ENCODE measurements around the gene NAA40.

NAA40 gene

DNA sequence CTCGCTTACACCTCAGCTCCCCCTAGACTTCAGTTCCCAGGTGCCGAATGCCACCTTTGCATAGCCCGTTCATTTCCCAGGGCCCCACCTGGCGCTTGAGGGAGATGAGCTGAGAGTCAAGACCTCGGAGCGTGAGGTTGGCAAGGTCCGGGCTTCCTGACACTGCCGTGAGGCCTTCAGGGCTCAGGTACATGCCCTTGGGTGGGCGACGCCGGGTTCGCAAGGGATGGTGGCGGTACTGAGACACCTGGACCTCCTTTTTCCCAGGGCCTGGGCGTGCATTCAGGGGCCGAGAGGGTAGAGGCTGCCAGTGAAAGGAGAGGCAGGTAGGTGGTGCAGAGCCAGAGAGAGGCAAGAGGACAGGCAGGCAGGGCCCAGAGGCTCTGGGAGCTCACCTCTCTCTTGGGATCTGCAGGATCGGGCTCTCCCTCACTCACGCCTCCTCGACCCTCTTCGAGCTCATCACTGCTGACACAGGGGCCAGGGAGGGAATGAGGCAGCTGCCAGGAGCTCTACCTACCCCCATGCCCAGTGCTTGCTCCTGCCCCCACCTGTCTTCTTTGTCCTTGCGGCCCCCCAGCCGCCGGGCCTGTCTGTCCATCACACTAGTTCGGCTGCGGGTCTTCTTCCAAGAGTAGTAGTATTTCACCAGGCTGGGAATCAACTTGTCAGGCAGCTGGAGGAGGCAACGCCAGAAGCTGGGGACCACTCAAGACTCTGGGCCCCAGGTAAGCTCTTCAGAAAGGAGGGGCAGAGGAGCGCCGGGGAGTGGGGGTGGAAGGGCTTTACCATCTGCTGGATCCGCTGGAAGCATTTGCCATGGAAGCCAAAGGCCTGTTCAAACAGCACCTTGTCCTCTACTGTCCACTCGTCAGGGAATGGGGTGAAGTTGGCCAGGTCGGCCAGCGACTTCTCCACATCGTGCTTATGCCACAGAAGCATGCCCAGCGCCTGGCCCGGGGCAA lies 24.7 kb upstream of the NAA40 start:
- no peak for DNase-seq (ENCODE audit: low read depth in 3 of 3)

DNA sequence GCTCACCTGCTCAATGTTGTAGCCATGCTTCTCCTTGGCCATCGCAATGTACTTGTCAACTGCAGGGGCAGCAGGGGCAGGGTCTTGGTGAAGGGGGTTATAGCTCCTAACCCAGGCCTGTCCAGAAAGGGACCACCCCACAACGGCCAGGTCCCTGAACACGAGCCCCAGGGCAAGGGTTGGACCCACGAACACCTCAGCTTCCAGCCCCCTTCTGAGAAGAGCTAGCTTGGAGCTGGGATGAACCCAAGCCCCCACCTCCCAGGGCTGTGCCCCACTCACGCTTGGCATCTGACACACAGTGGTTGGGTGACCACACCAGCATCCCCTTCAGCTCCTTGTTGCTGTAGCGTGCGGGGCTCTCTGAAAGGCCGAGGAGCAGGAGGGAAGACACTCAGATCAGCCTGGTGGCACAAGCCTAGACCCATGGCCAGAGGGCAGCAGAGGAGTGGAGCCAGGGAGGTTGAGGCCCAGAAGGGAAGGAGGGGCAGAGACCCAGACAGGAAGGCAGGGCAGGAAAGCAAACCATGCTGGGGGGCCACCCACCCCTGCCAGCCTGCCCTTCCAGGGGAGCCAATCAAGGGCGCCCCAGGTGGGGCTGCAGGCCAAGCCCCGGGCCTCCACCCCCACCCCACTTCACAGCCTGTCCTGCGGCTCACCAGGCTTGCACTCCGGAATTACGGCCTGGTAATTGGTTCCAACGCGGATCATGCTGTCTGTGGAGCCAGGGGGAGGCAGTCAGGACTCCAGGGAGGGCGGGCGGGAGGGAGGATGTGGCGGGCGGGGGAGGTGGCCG lies 23.7 kb upstream of the NAA40 start:
- DNase-seq (ENCODE audit: low read depth in 3 of 3), result no peak

DNA sequence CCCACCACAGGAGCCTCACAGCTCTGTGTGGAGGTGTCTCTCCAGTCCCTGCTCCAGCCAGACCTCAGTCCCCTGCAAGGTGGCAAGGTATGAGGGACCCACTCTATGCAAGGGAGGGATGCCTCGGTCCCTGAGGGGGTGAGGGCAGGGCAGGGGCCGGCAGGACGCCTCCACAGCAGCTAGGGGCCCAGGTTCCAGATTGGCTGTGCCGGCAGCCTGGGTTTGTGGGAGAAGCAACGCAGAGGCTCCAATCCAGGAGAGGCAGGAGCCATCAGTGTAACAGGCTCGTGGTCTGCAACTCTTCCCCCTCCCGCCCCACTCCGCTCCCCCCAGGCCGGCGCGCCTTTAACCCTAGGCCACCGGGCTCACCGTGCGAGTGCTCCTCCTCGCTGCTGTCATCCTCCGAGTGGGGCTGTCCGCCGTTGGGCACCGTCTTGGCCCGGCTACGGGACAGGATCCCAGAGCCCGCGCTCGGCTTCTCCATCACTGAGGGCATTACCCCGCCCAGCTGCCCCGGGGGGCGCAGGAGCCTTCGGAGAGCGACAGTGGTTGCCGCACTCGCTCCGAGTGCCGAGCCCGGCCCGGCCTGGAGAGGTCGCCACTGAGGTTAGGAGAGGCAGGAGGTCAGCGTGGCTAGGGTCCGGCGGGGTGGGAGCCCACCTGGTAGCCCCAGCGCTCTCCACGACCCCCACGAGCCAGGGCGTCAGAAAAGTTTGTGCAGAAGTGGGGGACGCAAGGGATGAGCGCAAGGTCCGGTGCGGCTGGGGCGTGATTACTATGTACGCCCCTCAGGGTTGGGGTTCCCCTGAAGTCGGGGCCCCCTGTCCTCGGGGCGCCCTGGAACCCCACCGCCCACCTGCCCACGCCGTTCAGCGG lies 22.6 kb upstream of the NAA40 start:
- DNase-seq (ENCODE audit: low read depth in 3 of 3), result peak in 1 of 3 experiments; percentile 32

DNA sequence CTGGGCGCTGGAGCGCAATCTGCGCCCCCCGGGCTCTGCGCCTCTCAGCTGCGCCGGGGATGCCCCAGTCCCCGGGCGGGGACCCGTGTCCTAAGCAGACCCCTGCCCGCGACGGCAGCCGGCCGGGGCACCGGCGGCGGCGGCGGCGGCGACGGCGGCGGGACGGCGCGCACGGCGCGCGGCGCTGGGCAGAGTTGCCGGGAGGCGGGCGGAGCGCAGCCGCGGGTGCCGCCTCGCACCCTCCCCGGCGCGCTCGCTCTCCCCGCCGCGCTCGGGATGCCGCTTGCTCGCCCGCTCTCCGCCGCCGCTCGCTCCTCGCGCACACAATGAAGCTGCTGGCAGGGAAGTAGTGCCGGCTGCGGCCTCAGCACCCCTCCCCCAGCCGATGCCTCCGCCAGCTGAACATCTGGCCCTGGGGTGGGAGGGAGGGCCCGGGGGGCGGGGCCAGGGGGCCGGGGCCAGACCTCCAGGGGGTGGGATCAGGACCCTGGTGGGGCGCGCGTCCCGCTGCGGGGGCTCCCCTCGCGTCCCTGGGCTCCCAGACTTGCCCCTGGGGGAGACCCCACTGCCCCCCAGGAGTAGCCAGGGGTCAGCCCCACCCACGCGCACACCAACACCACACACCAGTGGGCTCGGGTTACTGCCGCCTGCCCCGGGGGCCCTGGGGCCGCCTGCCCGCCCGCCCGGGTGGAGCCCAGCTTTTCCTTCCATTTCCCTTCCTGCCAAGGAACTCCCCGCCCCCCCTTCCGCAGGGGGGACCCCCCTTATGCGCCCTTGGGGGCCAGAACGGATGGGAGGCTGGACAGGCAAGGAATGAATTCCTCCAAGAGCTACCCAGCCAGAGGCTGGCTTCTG lies 21.7 kb upstream of the NAA40 start, which contains the start of gene RCOR2:
Gene RCOR2 (minus strand): TSS at position 328 of the 855 bp plus-strand sequence. CDS start 708 bp downstream, outside the sequence.
- DNase-seq (ENCODE audit: low read depth in 3 of 3), result peak in 2 of 3 experiments; percentile 30 to 66

DNA sequence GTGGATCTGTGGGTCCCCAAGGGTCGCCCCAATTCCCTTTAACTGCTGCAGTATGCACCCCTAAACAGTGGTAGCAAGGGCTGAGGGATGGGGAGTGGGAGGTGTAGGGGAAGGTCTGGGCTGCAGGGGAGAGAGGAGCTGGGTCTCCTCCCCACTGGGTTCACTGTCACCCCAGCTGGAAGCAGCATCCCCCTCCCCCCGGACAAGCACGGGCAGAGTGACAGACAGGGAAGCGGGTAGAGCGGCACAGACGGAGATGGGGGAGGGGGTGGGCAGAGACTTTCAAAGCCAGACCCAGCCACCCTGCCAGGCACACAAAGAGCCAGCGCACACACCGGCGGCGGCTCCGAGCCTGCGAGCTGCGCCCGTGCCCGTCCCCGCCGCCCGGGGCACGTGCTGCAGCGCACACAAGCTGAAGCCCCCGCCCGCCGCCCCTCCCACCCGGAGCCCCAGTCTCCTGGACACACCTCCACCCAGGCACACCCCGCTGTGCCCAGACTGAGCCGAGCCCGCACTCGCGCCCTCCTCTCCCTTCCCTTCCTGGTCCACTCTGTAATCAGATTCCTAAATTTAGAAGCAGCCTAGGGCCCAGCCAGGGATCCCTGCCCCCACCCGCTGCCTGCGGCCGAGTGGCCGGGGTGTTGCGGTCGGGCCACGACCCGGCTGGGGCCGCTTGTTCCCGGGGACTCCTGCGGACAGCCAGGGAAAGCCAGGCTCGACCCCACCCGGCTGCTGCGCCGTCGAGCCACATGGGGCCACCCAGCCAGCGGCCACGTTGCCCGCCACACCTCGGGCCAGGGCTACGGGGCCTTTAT lies 20.9 kb upstream of the NAA40 start:
- no peak for DNase-seq (ENCODE audit: low read depth in 3 of 3)

DNA sequence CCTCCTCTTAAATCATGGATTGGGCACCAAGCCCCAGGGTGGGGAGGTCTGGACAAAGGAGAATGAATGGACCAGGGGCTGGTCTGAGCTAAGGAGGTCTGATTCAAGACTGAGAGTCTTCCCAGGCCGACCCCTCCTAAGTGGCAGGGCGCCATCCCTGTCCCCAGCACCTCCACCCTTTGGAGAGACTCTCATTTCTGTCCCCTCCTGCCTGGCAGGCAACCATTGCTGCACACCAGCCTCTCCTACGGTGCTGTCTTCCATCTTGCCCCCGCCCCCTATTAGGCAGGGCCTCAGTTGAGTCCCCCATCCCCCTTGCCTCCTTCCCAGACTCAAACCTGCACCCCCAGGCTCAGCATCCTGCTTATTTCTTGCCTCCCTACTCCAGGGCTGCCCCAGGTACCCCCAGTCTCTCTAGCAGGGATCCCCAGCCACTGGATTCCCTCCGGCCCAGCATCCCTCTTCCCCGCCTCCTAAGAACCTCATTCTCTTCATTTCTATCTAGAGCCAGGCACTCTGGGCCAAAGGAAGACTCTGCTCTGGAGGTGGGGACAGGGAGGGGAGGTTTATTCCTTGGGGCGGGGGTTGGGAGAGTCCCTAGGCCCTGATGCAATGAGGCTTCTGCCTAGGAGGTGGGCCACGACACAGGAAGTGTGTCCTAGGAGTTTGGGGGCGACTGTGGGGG lies 20.2 kb upstream of the NAA40 start:
- no peak for DNase-seq (ENCODE audit: low read depth in 3 of 3)

DNA sequence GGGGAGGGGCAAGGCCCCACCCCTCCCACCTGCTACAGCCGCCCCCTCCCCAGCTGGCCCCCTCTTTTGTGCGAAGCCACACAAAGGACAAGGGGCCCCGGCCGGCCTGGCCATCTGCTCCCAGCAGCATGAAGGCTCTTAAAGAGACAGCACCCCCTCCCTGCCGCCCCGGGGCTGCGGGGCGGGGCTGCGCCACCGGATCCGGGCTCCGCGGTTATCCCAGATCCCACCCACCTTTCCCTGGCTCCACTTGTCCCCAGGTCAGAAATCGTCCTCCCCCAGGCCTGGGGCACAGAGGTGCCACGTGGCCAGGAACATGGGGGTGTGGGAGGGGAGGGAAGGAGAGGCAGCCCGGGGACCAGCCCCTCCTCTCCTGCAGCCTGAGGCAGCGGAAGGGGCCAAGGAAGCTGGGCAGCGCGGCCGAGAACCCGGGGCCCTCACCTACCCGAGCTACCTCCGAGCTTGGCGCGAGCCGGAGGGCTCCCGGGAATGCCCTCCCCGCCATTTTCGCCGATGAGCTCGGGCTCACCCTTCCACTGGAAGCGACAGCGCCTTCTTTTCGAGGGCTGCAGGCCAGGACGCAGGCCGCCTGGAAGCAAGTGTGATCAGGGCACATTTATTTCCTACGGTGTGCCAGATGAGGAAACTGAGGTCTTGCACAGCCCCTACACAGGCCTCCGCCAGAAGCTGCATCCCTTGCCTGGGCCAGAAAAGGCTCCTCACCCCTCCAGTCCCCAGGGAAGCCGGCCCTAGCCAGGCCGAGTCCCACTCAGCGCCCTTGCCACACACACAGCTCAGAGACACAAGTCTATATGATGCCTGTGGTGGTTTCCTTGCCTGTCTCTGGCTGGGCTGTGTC lies 19.3 kb upstream of the NAA40 start:
- DNase-seq (ENCODE audit: low read depth in 3 of 3), result no peak

DNA sequence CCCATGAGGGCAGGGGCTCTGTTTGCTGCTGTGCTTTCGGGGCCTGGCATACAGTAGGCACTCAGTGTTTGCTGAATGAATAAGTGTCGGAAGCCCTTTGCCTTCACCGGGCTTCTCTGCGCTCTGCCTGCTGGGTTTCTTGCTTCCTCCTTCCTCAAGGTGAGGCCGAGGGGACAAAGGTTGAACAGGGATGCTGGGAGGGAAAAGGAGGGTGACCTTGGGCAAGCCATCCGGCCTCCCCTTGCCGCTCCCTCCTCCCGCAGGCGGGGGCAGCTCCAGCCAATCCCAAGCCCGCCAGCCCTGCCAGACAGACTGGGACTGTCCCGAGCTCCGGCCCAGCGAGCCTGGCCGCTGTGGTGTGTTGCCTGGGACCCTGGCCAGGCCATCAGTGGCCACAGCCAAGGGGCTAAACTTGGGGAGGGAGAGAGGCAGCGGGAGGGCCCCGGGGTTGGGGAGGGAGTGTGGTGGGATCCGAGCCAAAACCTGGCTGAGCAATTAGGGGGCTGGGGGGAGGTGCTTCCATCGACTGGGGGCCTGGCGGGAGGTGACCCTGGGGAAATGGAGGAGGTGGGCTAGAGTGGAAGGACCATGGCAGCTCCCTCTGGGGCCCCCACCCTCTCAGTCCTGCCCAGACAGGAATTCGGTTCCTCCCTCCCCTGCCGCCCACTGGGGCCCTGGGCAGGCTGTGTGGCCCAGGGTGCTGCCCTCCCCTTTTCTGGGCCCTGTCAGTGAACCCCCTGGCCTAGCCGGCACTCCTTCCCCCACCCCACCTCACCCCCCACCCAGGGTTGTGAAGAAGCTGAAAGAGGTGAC lies 18.5 kb upstream of the NAA40 start:
- DNase-seq (ENCODE audit: low read depth in 3 of 3), result no peak

DNA sequence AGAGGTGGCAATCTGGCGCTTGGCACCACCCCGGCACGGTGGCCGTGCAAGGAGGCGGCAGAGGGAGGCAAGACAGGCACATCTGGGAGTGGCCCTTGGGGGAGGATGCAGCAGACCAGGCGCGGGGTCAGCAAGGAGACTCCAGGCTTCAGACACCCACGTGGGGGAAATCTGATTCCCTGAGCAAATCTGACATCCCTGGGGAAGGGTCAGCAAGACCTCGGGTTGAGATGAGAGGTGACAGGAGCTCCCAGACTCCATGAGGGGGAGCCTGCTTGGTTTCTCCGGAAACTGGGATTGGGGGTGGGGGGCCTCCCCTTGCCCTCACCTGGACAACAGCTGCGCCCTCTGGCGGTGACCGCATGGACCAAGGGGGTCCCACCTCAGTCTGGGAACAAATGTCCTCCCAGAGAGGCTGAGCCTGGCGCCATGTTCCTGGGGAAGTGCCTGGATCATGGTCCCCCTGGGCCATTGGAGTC lies 17.8 kb upstream of the NAA40 start:
- DNase-seq (ENCODE audit: low read depth in 3 of 3), result peak in 1 of 3 experiments; percentile 34

DNA sequence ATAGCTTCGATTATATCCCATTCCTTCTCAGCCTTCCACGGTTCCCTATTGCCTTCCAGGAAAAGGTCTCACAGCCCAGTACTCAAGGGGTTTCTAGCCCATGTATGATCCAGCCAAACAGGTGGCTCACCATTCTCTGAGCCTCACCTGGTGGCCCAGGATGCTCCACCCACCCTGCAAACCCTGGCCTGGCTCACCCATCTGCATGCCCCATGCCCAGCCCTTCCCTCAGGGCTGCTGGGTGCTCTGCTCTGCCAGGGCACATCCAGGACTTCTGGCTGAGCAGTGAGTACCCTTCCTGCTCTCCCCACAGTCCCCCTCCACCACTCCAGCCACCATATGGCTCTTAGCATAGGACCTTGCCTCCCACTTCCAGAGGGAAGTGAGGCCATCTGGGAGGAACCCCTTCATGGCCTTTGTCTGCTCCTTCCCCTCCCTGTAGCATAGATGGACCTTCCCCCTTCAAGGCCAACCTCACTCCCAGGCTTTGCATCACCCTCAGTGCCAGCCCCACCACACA lies 16.1 kb upstream of the NAA40 start:
- DNase-seq (ENCODE audit: low read depth in 3 of 3), result no peak

DNA sequence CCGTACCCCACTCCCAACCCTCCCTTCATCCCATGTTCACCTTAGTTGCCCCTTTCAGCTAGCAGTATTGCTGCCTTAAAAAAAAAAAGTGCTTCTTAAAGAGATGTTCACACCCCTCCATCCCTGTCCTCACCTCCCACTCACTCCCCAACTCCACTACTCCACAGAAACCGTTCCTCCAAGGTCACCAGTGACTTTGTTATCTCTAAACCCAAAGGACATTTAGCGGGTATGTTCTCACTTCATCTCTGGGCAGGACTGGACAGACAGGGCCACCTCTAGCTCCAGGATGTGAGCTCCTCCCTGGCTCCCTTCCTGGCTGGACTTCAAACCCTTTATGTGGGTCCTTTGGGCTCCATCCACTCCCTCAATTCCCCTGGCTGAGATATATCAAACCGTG lies 15.5 kb upstream of the NAA40 start:
- no peak for DNase-seq (ENCODE audit: low read depth in 3 of 3)

DNA sequence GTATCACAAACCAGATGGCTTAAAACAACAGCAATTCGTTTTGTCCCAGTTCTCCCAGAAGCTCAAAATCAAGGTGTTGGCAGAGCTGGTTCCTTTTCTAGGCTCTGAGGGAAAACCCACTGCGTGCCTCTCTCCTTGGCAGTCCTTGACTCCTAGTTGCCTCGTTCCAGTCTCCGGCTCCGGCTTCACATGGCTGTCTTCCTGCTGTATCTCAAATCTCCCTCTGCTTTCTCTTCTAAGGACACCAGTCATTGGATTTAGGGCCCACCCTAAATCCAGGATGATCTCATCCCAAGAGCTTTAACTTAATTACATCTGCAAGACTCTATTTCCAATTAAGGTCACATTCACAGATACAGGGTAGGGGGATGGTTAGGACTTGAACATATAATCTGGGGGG lies 9.2 kb upstream of the NAA40 start:
- no peak for DNase-seq (ENCODE audit: low read depth in 3 of 3)

DNA sequence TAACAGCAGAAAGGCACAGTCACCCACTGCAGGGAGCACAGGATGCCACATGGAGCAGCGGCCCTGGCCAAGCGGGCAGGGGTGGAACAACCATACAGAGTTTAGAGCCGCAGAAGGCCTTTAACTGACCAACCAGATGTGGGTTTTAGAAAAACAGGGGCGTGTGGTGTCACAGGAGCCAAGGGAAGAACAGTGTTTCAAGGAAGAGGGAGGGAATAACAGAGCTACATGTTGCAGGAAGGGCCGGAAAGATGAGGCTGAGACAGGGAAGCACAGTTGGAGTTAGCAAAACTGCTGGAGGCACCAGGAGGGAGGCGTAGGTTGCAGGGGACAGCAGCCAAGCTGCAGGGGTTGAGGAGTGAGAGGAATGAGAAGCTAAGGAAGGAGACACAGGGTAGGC lies 7.8 kb upstream of the NAA40 start:
- no peak for DNase-seq (ENCODE audit: low read depth in 3 of 3)

DNA sequence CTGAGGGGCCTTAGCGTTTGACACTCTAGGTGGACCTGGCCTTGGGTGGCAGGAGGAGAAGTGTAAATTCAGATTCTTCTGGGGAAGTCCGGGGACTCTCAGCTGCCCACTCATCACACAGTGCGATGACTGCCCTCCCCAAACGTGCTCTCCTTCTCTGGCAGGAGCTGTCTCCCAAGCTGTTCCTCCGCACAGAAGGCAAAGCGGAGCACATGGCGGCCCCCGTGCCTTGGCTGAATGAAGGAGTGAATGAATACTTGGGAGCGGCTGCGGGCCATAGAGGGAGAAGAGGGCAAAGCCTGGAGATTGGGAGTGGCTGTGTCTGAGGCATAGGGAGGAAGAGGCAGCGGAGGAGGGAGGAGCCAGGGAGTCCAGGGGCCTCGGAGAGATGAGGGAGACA lies 6.9 kb upstream of the NAA40 start:
- no peak for DNase-seq (ENCODE audit: low read depth in 3 of 3)

DNA sequence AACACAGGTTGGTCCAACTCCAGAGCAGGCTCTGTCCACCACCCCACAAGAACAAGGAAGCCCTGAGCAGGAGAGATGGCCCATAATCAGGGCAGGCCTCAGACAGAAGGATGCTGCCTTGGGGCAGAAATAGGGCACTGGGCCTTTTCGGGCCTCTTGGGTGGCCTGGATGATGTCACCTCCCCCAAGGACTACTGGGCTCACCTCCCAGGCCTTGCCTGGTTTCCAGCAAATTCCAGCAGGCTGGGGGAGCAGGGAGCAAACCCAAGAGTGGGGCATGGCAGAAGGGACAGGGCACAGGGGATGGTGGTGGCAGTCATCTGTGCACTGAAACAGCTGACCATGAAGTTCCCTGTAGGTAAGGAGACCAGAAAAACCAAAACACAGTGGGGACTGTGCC lies 5.3 kb upstream of the NAA40 start:
- DNase-seq (ENCODE audit: low read depth in 3 of 3), result no peak

DNA sequence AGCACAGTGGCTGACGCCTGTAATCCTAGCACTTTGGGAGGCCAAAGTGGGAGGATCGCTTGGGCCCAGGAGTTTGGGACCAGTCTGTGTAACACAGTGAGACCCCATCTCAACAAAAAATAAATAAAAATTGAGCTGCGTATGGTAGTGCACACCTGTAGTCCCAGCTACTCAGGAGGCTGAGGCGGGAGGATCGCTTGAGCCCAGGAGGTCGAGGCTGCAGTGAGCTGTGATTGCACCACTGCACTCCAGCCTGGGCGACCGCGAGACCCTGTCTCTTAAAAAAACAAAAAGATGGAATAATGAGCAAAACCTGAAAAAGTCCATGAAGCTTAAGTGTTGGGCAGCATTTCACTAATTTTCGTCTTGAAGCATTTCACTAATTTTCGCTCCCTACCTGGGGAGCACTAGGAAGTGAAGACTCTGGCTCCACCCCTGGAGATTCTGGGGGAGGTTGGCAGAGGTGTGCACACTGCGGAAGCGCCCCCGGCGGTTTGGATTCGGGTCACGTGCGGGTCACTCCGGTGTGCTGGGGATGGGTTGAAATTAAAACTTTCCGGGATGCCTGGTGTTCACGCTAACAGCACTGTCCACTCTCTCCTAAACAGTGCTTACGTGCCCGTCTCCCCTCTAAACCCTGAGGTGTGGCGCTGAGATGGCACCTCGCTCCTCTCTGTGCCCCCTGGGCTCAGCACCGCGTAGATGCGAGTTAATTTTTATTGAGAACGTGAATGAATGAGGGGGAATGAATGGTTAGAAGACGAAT lies 906 bp upstream of the NAA40 start:
- DNase-seq (ENCODE audit: low read depth in 3 of 3), result peak in 1 of 3 experiments; percentile 30

Measured in stimulated activated CD4-positive, alpha-beta T cell treated with anti-CD3 and anti-CD28 coated beads, TNF-alpha, amount 100 ng/mL, for 24 hours (primary cell).